Activated CD4-positive, alpha-beta T cell treated with anti-CD3 and anti-CD28 coated beads, Interleukin-2, amount 10 ng/mL, durations not matched to agents 7 days and 5 days (primary cell): Measurements from ENCODE around the gene DBX2. TPM values are rescaled to one million over a fixed set of nuclear protein-coding genes. Genes with fewer than 3 reads are reported as not detected.

Experiments used
- CTCF ChIA-PET: fragments of 350-600 bp; sonication (Branson Sonifier 250); formaldehyde crosslinking; loops from one replicate; lab custom pipeline; 2021; ENCODE audit warnings: antibody characterized with exemption; lab: Charles Lee
- POLR2A ChIA-PET: fragments of 350-600 bp; sonication (Branson Sonifier 250); formaldehyde crosslinking; loops from one replicate; lab custom pipeline; 2021; ENCODE audit warnings: antibody characterized with exemption; lab: Charles Lee
- DNase-seq: peaks from one replicate; pipeline ENCODE4 v3.0.0-alpha.2; 2020
- H3K27ac Mint-ChIP-seq: one replicate; pipeline ENCODE4 v1.8.0; 2021; ENCODE audit warnings: mild to moderate bottlenecking, moderate library complexity, mixed read lengths
- H3K27me3 Mint-ChIP-seq: one replicate; pipeline ENCODE4 v1.8.0; 2021; ENCODE audit warnings: mixed read lengths
- H3K36me3 Mint-ChIP-seq: one replicate; pipeline ENCODE4 v1.8.0; 2021; ENCODE audit warnings: low read depth, mixed read lengths
- H3K4me1 Mint-ChIP-seq: one replicate; pipeline ENCODE4 v1.8.0; 2021; ENCODE audit warnings: mixed read lengths
- H3K4me3 Mint-ChIP-seq: one replicate; pipeline ENCODE4 v1.8.0; 2021; ENCODE audit warnings: mild to moderate bottlenecking, moderate library complexity, mixed read lengths
- H3K9me3 Mint-ChIP-seq: one replicate; pipeline ENCODE4 v1.8.0; 2021; ENCODE audit warnings: mixed read lengths
- total RNA-seq, 2 experiments: library from RNA; stranded (reverse); gene quantifications; one replicate each; pipeline ENCODE4 v1.2.3, GENCODE V29; 2021

DBX2 gene
- total RNA-seq, 2 experiments from 2014 or later = not detected

- ChIA-PET POLR2A (no interaction called here), CTCF (no interaction called here)
- DNase-seq = no peak
- Mint-ChIP-seq H3K4me3 (no peak overlapping the region), H3K27ac (no peak overlapping the region), H3K36me3 (no peaks in the 10 kb centered on the region), H3K9me3 (no peaks in the 10 kb centered on the region), H3K27me3 (peaks cover 61% of the 10 kb centered on the region), H3K4me1 (peaks cover 3% of the 10 kb centered on the region)
These were observed 750 bp upstream of the DBX2 start for GRCh38 chr12:45051572-45052125.

GRCh38 chr12:45049912-45050750 lies 768 bp downstream of the DBX2 start:
- Mint-ChIP-seq H3K27me3 (peaks cover 68% of the 10 kb centered on the region), H3K36me3 (no peaks in the 10 kb centered on the region), H3K4me3 (no peak overlapping the region), H3K9me3 (no peaks in the 10 kb centered on the region), H3K27ac (no peak overlapping the region), H3K4me1 (peaks cover 3% of the 10 kb centered on the region)
- POLR2A ChIA-PET = no interaction called here
- CTCF ChIA-PET = interaction anchor here (0.7 kb wide), 1 partner anchor 229 kb away, joined by 4 read pairs; no protein-coding TSS in a partner anchor
- DNase-seq = no peak

GRCh38 chr12:45042599-45042998 lies 8.3 kb downstream of the DBX2 start:
- CTCF ChIA-PET = no interaction called here
- Mint-ChIP-seq H3K4me1 (no peaks in the 10 kb centered on the region), H3K36me3 (no peaks in the 10 kb centered on the region), H3K4me3 (no peak overlapping the region), H3K27ac (no peak overlapping the region), H3K27me3 (peaks cover 32% of the 10 kb centered on the region), H3K9me3 (no peaks in the 10 kb centered on the region)
- no peak for DNase-seq
- POLR2A ChIA-PET = no interaction called here

- H3K9me3 Mint-ChIP-seq = no peaks in the 10 kb centered on the region
- DNase-seq = no peak
- no peak overlapping the region for H3K4me3 Mint-ChIP-seq
- no peak overlapping the region for H3K27ac Mint-ChIP-seq
- H3K4me1 Mint-ChIP-seq = no peaks in the 10 kb centered on the region
- H3K36me3 Mint-ChIP-seq = no peaks in the 10 kb centered on the region
- CTCF ChIA-PET = no interaction called here
- peaks cover 24% of the 10 kb centered on the region for H3K27me3 Mint-ChIP-seq
- POLR2A ChIA-PET = no interaction called here
These were observed 9.9 kb downstream of the DBX2 start for GRCh38 chr12:45040977-45041376.

GRCh38 chr12:45039757-45040156 lies 11.1 kb downstream of the DBX2 start:
- Mint-ChIP-seq H3K36me3 (no peaks in the 10 kb centered on the region), H3K27ac (no peak overlapping the region), H3K27me3 (peaks cover 16% of the 10 kb centered on the region), H3K4me1 (no peaks in the 10 kb centered on the region), H3K9me3 (no peaks in the 10 kb centered on the region), H3K4me3 (no peak overlapping the region)
- CTCF ChIA-PET = no interaction called here
- DNase-seq = no peak
- POLR2A ChIA-PET = no interaction called here

GRCh38 chr12:45034861-45035265 lies 16.0 kb downstream of the DBX2 start:
- POLR2A ChIA-PET = no interaction called here
- no peaks in the 10 kb centered on the region for H3K4me1 Mint-ChIP-seq
- H3K9me3 Mint-ChIP-seq = no peaks in the 10 kb centered on the region
- peaks cover 13% of the 10 kb centered on the region for H3K27me3 Mint-ChIP-seq
- H3K4me3 Mint-ChIP-seq = no peak overlapping the region
- H3K27ac Mint-ChIP-seq = no peak overlapping the region
- no peak for DNase-seq
- CTCF ChIA-PET = no interaction called here
- no peaks in the 10 kb centered on the region for H3K36me3 Mint-ChIP-seq

GRCh38 chr12:45017916-45018315 lies 33.0 kb downstream of the DBX2 start:
- peaks cover 5% of the 10 kb centered on the region for H3K27me3 Mint-ChIP-seq
- no peaks in the 10 kb centered on the region for H3K36me3 Mint-ChIP-seq
- H3K4me3 Mint-ChIP-seq = no peak overlapping the region
- CTCF ChIA-PET = no interaction called here
- peaks cover 4% of the 10 kb centered on the region for H3K9me3 Mint-ChIP-seq
- H3K27ac Mint-ChIP-seq = no peak overlapping the region
- no peaks in the 10 kb centered on the region for H3K4me1 Mint-ChIP-seq
- POLR2A ChIA-PET = no interaction called here
- no peak for DNase-seq

GRCh38 chr12:45014396-45014795 lies 36.5 kb downstream of the DBX2 start:
- Mint-ChIP-seq H3K27me3 (peaks cover 3% of the 10 kb centered on the region), H3K36me3 (no peaks in the 10 kb centered on the region), H3K9me3 (no peaks in the 10 kb centered on the region), H3K4me1 (no peaks in the 10 kb centered on the region), H3K27ac (no peak overlapping the region), H3K4me3 (no peak overlapping the region)
- CTCF ChIA-PET = no interaction called here
- POLR2A ChIA-PET = no interaction called here
- no peak for DNase-seq

- ChIA-PET POLR2A (interaction anchor here (0.6 kb wide), 1 partner anchor 179 kb away, joined by 3 read pairs; no protein-coding TSS in a partner anchor), CTCF (interaction anchor here (1.3 kb wide), 1 partner anchor 31 kb away, joined by 3 read pairs; no protein-coding TSS in a partner anchor)
- Mint-ChIP-seq H3K36me3 (no peaks in the 10 kb centered on the region), H3K9me3 (no peaks in the 10 kb centered on the region), H3K27ac (no peak overlapping the region), H3K27me3 (peaks cover 3% of the 10 kb centered on the region), H3K4me1 (no peaks in the 10 kb centered on the region), H3K4me3 (no peak overlapping the region)
- no peak for DNase-seq
These were observed 38.1 kb downstream of the DBX2 start for GRCh38 chr12:45012749-45013148.

- CTCF ChIA-PET = no interaction called here
- no peaks in the 10 kb centered on the region for H3K4me1 Mint-ChIP-seq
- DNase-seq = no peak
- no peak overlapping the region for H3K27ac Mint-ChIP-seq
- no peak overlapping the region for H3K4me3 Mint-ChIP-seq
- no peaks in the 10 kb centered on the region for H3K9me3 Mint-ChIP-seq
- POLR2A ChIA-PET = no interaction called here
- no peaks in the 10 kb centered on the region for H3K27me3 Mint-ChIP-seq
- H3K36me3 Mint-ChIP-seq = no peaks in the 10 kb centered on the region
These were observed 40.8 kb downstream of the DBX2 start for GRCh38 chr12:45010059-45010458.

GRCh38 chr12:45008211-45008610 lies 42.7 kb downstream of the DBX2 start:
- Mint-ChIP-seq H3K27me3 (no peaks in the 10 kb centered on the region), H3K36me3 (no peaks in the 10 kb centered on the region), H3K4me1 (no peaks in the 10 kb centered on the region), H3K4me3 (no peak overlapping the region), H3K27ac (no peak overlapping the region), H3K9me3 (no peaks in the 10 kb centered on the region)
- ChIA-PET POLR2A (no interaction called here), CTCF (no interaction called here)
- DNase-seq = no peak

- Mint-ChIP-seq H3K27ac (no peak overlapping the region), H3K4me1 (no peaks in the 10 kb centered on the region), H3K9me3 (no peaks in the 10 kb centered on the region), H3K4me3 (no peak overlapping the region), H3K27me3 (no peaks in the 10 kb centered on the region), H3K36me3 (no peaks in the 10 kb centered on the region)
- no peak for DNase-seq
- CTCF ChIA-PET = no interaction called here
- POLR2A ChIA-PET = no interaction called here
These were observed 51.5 kb downstream of the DBX2 start for GRCh38 chr12:44999355-44999754.

- no peak for DNase-seq
- Mint-ChIP-seq H3K4me3 (no peak overlapping the region), H3K4me1 (no peaks in the 10 kb centered on the region), H3K27ac (no peak overlapping the region), H3K9me3 (no peaks in the 10 kb centered on the region), H3K27me3 (peaks cover 11% of the 10 kb centered on the region), H3K36me3 (no peaks in the 10 kb centered on the region)
- ChIA-PET POLR2A (no interaction called here), CTCF (no interaction called here)
These were observed 57.7 kb downstream of the DBX2 start for GRCh38 chr12:44993161-44993560.
